Nucleus accumbens (tissue), 56 donors: Measurements from ENCODE around the gene MAN1A1.

ENCODE experiments used
- DNase-seq, 56 donors: peaks; one replicate each; lab custom pipeline; 2025; lab: John Stamatoyannopoulos, UW

MAN1A1 gene

GRCh38 chr6:119132261-119132981 lies 217.1 kb downstream of the MAN1A1 start:
- no peak for DNase-seq

- no peak for DNase-seq
Observed at GRCh38 chr6:119129968-119130484, 219.5 kb downstream of the MAN1A1 start.

GRCh38 chr6:119129148-119129967 lies 220.2 kb downstream of the MAN1A1 start:
- peak in 2 of 56 donors; percentile 6 to 11 for DNase-seq

GRCh38 chr6:119128252-119128912 lies 221.2 kb downstream of the MAN1A1 start:
- no peak for DNase-seq

GRCh38 chr6:119127627-119128026 lies 221.9 kb downstream of the MAN1A1 start:
- no peak for DNase-seq
